Left kidney (tissue), 8 donors: ENCODE data around the gene DENND1B. TPM values are rescaled to one million over a fixed set of nuclear protein-coding genes. Genes with fewer than 3 reads are reported as not detected.

ENCODE experiments used
- DNase-seq: peaks from one replicate; pipeline ENCODE4 v3.0.0-alpha.2; 2013
- long read RNA-seq, 8 donors: transcript quantifications; one replicate each; lab custom pipeline, GENCODE V29; 2026
- polyA plus RNA-seq: library from polyadenylated mRNA; unstranded; fragments of 120-200 nt; gene quantifications from one replicate; pipeline ENCODE4 v1.2.1, GENCODE V29; 2013; ENCODE audit not compliant: insufficient read length

Gene DENND1B
- polyA plus RNA-seq, result 13.2 TPM
- long read RNA-seq, donor 1, result 0 reads
- long read RNA-seq, donor 2, full-length matches to known transcripts, result 2 of 2 reads
- long read RNA-seq, donor 2, partial matches to known transcripts, result 0 of 2 reads
- long read RNA-seq, donor 2, other reads (novel, unspliced or antisense), result 0 of 2 reads
- long read RNA-seq, donor 3, result 0 reads
- long read RNA-seq, donor 4, result 0 reads
- long read RNA-seq, donor 5, partial matches to known transcripts, result 0 of 1 reads
- long read RNA-seq, donor 5, other reads (novel, unspliced or antisense), result 0 of 1 reads
- long read RNA-seq, donor 6, full-length matches to known transcripts, result 2 of 2 reads
- long read RNA-seq, donor 6, partial matches to known transcripts, result 0 of 2 reads
- long read RNA-seq, donor 6, other reads (novel, unspliced or antisense), result 0 of 2 reads
- long read RNA-seq, donor 7, result 0 reads
- long read RNA-seq, donor 8, result 0 reads

DNA sequence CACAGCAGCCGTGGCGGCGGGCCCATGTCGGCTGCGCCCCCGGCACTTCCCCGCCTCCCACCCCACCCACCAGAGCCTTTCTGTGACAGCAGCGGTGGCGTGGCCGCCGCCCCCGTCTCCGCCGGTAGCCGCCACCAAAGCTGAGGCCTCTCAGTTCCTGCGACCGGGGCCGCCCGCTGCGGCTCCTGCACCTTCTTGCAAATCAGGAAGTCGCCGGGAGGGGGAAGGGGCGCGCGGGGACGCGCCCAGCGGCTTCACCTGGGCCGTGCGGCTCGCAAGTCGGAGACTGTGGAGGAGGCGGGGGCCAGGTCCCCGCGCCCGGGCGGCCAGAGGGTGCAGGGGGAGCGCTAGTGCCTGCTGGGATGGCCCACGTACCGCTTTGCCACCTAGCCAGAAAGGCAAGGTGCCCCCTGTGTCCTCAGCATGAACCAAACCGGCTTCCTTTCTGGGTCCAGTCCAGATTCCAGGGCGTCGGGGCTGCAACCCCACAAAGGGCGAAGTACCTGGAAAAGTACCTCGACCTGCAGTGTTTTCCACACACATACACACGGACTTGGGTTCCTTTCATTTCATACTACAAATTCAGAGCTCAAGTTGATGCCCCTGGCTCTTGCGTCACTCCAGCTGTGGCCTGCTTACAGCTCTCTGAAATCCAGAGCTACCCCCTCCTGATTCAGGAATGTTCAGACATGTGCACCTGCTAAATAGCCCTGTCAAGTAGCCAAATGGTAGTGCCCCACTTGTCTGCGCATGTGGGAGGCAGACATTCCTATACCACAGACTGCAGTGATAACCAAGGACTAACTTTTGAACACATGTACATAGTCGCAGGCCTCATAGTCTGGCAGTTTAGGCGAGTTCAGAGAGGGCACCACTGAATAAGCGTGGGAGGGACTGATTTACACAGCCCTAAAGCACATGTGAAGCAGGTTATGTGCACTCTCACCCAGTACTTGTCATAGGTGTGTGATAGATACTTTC, at the start of gene DENND1B:
DENND1B (minus strand) TSS at position 199 of the 981 bp plus-strand sequence. CDS start 325 bp downstream, outside the sequence.
- DNase-seq, result peak; percentile 66

GRCh38 chr1:197814306-197814705, 39.0 kb upstream of the DENND1B start:
- no peak for DNase-seq

GRCh38 chr1:197813741-197814140, 38.5 kb upstream of the DENND1B start:
- DNase-seq, result no peak

GRCh38 chr1:197811769-197812168, 36.5 kb upstream of the DENND1B start:
- no peak for DNase-seq

- DNase-seq, result no peak
Measured at GRCh38 chr1:197810812-197811211, 35.5 kb upstream of the DENND1B start.

- DNase-seq, result no peak
Measured at GRCh38 chr1:197808880-197809279, 33.6 kb upstream of the DENND1B start.

DNA sequence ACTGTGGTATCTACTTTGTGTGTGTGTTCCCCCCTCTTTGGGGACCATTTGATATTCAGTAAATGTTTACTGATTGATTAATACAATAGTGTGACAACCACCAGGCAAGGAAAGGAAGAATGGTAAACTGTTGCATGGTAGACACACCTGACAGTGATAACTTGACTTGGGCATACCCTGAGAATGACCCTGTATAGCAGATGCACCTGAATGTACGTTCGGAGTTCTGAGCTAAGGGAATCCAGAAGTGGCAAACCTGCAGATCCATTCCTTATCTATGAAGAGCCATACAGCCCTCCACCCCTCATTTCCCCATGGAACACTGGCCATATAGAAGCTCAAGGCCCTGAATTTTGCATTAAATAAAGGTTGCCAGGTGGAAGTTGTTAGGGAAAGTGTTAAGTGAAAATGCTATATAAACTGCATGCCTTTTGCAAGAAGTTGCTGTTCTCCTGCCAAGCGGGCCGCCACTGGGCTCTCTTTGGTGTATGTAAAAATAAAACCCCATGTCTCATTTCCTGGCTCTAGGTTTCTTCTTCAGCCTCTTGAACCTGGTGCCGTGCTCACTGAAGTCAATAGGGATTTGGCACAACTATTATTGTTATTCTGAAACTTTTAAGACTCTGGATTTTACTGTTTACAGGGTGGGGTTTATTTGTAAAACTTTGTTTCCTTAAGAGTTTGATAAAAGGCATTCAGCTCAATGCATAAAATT, 32.6 kb upstream of the DENND1B start:
- DNase-seq, result no peak

- no peak for DNase-seq
Measured at GRCh38 chr1:197807216-197807615, 31.9 kb upstream of the DENND1B start.

DNA sequence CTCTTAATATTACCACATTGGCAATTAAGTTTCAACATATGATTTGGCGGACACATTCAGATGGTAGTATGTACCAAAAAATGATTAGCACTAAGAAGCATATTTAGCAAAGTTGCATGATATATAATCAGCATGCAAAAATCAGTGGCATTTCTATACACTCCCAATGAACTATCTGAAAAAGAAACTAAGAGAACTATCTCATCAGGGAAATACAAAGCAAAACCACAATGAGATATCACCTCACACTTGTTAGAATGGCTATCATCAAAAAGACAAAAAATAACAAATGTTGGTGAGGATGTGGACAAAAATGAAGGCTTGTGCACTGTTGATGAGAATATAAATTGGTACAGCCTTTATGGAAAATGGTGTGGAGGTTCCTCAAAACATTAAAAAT, 31.4 kb upstream of the DENND1B start:
- DNase-seq, result no peak

GRCh38 chr1:197801684-197802083, 26.4 kb upstream of the DENND1B start:
- no peak for DNase-seq

- DNase-seq, result no peak
Measured at GRCh38 chr1:197801111-197801482, 25.8 kb upstream of the DENND1B start.

GRCh38 chr1:197800379-197801110, 25.3 kb upstream of the DENND1B start:
- DNase-seq, result no peak

DNA sequence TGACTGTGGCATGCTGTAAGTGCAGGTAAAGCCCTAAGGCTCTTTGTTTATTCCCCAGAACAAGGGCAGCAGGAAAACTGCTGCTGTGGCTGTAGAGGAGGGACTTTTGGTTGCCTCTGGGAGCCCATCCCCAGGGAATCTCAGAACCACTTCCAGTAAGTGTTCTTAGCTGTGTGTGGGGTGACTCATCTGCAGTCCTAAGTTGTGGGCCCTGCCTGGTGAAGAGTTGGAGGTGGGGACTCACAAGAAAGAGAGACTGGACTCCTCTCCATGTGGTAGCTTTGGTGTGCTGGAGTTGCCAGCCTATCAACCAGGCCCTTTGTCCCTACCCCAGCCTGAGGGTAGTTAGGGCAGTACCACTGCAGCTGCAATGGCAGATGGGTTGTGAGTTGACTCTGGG, 24.0 kb upstream of the DENND1B start:
- no peak for DNase-seq

DNA sequence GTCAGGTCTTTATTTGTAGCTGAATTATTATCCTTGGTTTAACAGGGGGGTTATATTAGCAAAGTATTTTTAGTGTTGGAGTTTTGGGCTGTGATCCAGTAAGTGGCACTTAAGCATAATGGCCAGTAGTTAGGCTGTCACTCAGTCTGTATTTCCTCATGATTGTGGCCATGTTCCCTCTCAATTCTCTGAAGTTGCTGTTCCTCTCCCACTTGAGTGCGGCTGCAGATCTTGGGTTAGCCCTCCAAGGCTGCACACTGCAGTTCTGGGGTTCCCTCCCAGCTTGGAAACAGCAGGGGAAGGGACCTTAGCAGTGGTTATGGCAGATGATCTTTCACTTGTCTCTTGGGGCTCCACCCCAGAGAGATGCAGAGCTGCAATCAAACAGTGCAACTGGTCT, 23.2 kb upstream of the DENND1B start:
- DNase-seq, result no peak

DNA sequence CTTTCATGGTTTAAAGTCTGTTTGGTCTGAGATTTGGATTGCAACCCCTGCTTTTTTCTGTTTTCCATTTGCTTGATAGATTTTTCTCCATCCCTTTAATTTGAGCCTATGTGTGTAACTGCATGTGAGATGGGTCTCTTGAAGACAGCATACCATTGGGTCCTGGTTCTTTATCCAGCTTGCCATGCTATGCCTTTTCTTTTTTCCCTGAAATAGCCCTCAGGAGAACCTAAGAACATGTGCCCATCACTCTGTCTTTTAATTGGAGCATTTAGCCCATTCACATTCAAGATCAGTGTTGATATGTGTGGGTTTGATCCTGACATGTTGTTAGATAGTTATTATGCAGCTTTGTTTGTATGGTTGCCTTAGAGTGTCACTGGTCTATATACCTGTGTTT, 21.7 kb upstream of the DENND1B start:
- DNase-seq, result no peak

DNA sequence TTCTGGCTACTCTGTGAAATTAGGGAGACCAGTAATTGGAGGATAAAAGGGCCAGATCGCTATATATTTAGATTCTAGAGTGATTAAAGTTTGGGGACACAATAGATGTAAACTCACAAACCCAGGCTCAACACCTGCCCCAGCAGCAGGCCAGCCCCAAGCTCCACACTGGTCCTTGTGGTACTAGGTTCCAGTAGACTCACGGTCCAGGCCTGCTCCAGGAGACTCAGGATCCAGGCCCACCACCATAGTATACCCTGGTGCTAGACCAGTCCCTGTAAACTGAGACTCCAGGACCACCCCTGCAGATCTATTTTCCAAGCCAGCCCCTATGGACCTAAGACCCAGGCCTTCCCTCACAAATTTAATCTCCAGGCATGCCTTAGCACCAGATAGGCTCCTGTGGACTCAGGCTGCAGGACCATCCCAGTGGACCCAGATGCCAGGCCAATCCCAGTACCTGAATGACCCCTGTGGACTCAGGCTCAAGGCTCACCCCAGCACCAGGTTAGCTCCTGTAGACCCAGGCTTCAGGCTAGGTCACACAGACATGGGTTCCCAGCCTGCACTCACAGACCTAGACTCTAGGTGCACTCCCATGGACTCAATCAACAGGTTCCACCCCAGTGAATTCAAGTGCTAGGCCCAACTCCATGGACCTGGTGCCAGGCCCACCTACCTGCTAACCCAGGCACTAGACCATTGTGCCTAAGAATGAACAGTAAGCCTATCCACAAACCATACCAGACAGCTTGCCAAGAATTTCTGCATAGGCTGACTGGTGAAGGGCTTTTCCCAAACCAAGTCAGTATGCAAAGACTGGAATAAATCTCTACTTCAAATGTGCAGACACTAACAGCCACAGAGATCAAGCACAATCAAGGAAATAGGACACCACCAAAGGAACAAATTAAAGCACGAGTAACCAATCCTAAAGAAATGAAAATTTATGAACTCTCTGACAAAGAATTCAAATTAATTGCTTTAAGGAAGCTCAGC, 13.8 kb upstream of the DENND1B start:
- DNase-seq, result no peak

- no peak for DNase-seq
Measured at GRCh38 chr1:197787623-197788536, 12.6 kb upstream of the DENND1B start.

DNA sequence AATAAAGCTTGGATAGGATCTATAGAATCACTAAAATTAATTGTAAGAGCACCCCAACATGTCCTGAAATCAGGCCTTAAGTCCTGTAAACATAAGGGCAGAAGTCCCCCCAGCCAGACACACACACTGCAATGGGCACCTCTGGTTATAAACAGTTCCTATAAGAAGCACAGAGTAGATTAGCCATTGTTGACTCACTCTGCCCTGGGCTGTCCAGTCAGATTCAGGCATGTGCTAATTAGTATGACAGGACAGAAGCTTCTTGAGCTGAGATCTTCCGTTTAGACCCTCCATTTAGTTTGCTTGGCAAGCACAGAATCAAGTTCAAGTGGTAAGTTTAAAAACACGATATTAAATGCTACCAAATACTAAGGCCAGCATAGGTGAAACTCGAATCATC, 11.8 kb upstream of the DENND1B start:
- no peak for DNase-seq

DNA sequence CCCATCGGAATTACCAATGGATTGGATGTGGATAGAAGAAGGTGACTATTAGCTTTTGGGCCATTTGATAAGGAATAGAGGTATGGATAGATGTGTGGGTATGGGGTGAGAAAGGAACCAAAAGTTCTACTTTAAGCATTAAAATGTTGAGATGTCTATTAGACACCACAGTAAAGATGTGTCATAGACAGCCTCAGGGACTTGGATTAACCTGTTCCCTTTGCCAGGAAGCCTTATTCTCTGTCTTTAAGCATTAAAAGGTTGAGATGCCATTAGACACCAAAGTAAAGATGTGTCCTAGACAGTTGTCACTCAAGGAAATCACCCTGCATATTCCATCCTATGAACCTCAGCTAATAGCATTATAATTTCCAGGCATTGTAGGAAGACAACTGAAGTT, 11.0 kb upstream of the DENND1B start:
- DNase-seq, result no peak
